H9 (cell line): ENCODE measurements around the gene ZNF678. TPM values are rescaled to one million over a fixed set of nuclear protein-coding genes. Genes with fewer than 3 reads are reported as not detected.

Experiments used
- DNase-seq: peaks from one replicate; pipeline ENCODE4 v3.0.0-alpha.2; 2017
- H2AFZ ChIP-seq: one replicate; pipeline ENCODE4 v1.6.1; 2013; ENCODE audit warnings: mild to moderate bottlenecking, low read length, control low read depth, moderate library complexity
- H2AK5ac ChIP-seq: 2 replicates; pipeline ENCODE4 v1.6.1; 2013; ENCODE audit warnings: low read length, control low read depth, mixed read lengths; ENCODE audit not compliant: insufficient read length
- H2BK120ac ChIP-seq: one replicate; pipeline ENCODE4 v1.6.1; 2013; ENCODE audit warnings: low read depth, mild to moderate bottlenecking, low read length, control low read depth, inconsistent platforms; ENCODE audit not compliant: poor library complexity, severe bottlenecking
- H2BK12ac ChIP-seq: 2 replicates; pipeline ENCODE4 v1.6.1; 2013; ENCODE audit warnings: low read length, control low read depth, mixed read lengths, low read depth; ENCODE audit not compliant: insufficient read length
- H2BK15ac ChIP-seq: 2 replicates; pipeline ENCODE4 v1.6.1; 2013; ENCODE audit warnings: low read depth, low read length, control low read depth
- H2BK20ac ChIP-seq: one replicate; pipeline ENCODE4 v1.6.1; 2013; ENCODE audit warnings: low read depth, mild to moderate bottlenecking, low read length, control low read depth, inconsistent platforms; ENCODE audit not compliant: poor library complexity, severe bottlenecking
- H2BK5ac ChIP-seq: 2 replicates; pipeline ENCODE4 v1.6.1; 2013; ENCODE audit warnings: low read length, control low read depth, mixed read lengths; ENCODE audit not compliant: insufficient read length
- H3K14ac ChIP-seq: 2 replicates; pipeline ENCODE4 v1.6.1; 2013; ENCODE audit warnings: low read length, control low read depth; ENCODE audit not compliant: insufficient read depth
- H3K18ac ChIP-seq: 2 replicates; pipeline ENCODE4 v1.6.1; 2013; ENCODE audit warnings: low read depth, mild to moderate bottlenecking, mixed read lengths, low read length, control low read depth; ENCODE audit not compliant: insufficient read length
- H3K23ac ChIP-seq: 2 replicates; pipeline ENCODE4 v1.6.1; 2013; ENCODE audit warnings: low read length, control low read depth, mixed read lengths, low read depth; ENCODE audit not compliant: insufficient read length
- H3K23me2 ChIP-seq: 2 replicates; pipeline ENCODE4 v1.6.1; 2013; ENCODE audit warnings: low read depth, mild to moderate bottlenecking, mixed read lengths, low read length, control low read depth; ENCODE audit not compliant: insufficient read length, poor library complexity, severe bottlenecking
- H3K27ac ChIP-seq: 2 replicates; pipeline ENCODE4 v1.5.1; 2013; ENCODE audit warnings: low read length, control low read depth, mixed read lengths, low read depth; ENCODE audit not compliant: insufficient read length
- H3K27me3 ChIP-seq: 2 replicates; pipeline ENCODE4 v1.6.1; 2013; ENCODE audit warnings: low read length, control low read depth, inconsistent platforms; ENCODE audit not compliant: insufficient read depth
- H3K4ac ChIP-seq: 2 replicates; pipeline ENCODE4 v1.6.1; 2013; ENCODE audit warnings: low read depth, mild to moderate bottlenecking, control low read depth, inconsistent platforms, low read length, moderate library complexity
- H3K4me1 ChIP-seq: 2 replicates; pipeline ENCODE4 v1.6.1; 2013; ENCODE audit warnings: low read length, control low read depth, inconsistent platforms; ENCODE audit not compliant: insufficient read depth
- H3K4me2 ChIP-seq: 2 replicates; pipeline ENCODE4 v1.6.1; 2013; ENCODE audit warnings: low read length, control low read depth, mixed read lengths; ENCODE audit not compliant: insufficient read length, insufficient read depth
- H3K56ac ChIP-seq: 2 replicates; pipeline ENCODE4 v1.6.1; 2013; ENCODE audit warnings: low read depth, mild to moderate bottlenecking, mixed read lengths, low read length, control low read depth; ENCODE audit not compliant: insufficient read length
- H3K79me1 ChIP-seq: 2 replicates; pipeline ENCODE4 v1.6.1; 2013; ENCODE audit warnings: low read depth, mild to moderate bottlenecking, moderate library complexity, low read length, control low read depth, inconsistent platforms; ENCODE audit not compliant: insufficient read depth, poor library complexity, severe bottlenecking
- H3K79me2 ChIP-seq: 2 replicates; pipeline ENCODE4 v1.6.1; 2013; ENCODE audit warnings: low read length, control low read depth, inconsistent platforms; ENCODE audit not compliant: insufficient read depth
- H3K9ac ChIP-seq: 2 replicates; pipeline ENCODE4 v1.6.1; 2013; ENCODE audit warnings: low read length, control low read depth, mixed read lengths; ENCODE audit not compliant: insufficient read length; ENCODE audit errors: extremely low read depth
- H3K9me3 ChIP-seq: one replicate; pipeline ENCODE4 v1.6.1; 2013; ENCODE audit warnings: low read depth, low read length, inconsistent platforms; ENCODE audit not compliant: control insufficient read depth
- H3T11ph ChIP-seq: one replicate; pipeline ENCODE4 v1.6.1; 2013; ENCODE audit warnings: mild to moderate bottlenecking, low read length, control low read depth, inconsistent platforms
- H4K20me1 ChIP-seq: one replicate; pipeline ENCODE4 v1.6.1; 2013; ENCODE audit not compliant: control insufficient read depth, insufficient read length, insufficient read depth
- H4K5ac ChIP-seq: 2 replicates; pipeline ENCODE4 v1.6.1; 2013; ENCODE audit warnings: low read depth, mild to moderate bottlenecking, mixed read lengths, low read length, control low read depth; ENCODE audit not compliant: insufficient read length
- H4K8ac ChIP-seq: replicated peaks from 2 replicates; pipeline ENCODE4 v1.6.1; 2013; ENCODE audit warnings: low read length, control low read depth, mixed read lengths, low read depth; ENCODE audit not compliant: insufficient read length
- H4K91ac ChIP-seq: 2 replicates; pipeline ENCODE4 v1.6.1; 2013; ENCODE audit warnings: low read depth, mild to moderate bottlenecking, moderate library complexity, mixed read lengths, low read length, control low read depth; ENCODE audit not compliant: insufficient read length
- H3K27ac Mint-ChIP-seq, 3 experiments: 2 replicates in 2 of 3; 3 replicates in 1 of 3; pipeline ENCODE4 v1.8.0; 2020 to 2021; ENCODE audit warnings: mixed read lengths in 3 of 3, mild to moderate bottlenecking in 1 of 3, moderate library complexity in 1 of 3
- H3K27me3 Mint-ChIP-seq: 2 replicates; pipeline ENCODE4 v1.8.0; 2021; ENCODE audit warnings: low read depth, mild to moderate bottlenecking, moderate library complexity, mixed read lengths
- H3K36me3 Mint-ChIP-seq, 3 experiments: 2 replicates in 2 of 3; 3 replicates in 1 of 3; pipeline ENCODE4 v1.8.0; 2020 to 2021; ENCODE audit warnings: low read depth in 3 of 3, mixed read lengths in 3 of 3; ENCODE audit not compliant: insufficient read depth in 1 of 3
- H3K4me1 Mint-ChIP-seq, 2 experiments: 2 replicates each; pipeline ENCODE4 v1.8.0; 2020; ENCODE audit warnings: mixed read lengths in 2 of 2
- H3K4me3 Mint-ChIP-seq, 2 experiments: 2 replicates in 1 of 2; 3 replicates in 1 of 2; pipeline ENCODE4 v1.8.0; 2020 to 2021; ENCODE audit warnings: mild to moderate bottlenecking in 2 of 2, mixed read lengths in 2 of 2, moderate library complexity in 1 of 2
- H3K9me3 Mint-ChIP-seq, 2 experiments: 2 replicates in 1 of 2; 3 replicates in 1 of 2; pipeline ENCODE4 v1.8.0; 2020; ENCODE audit warnings: mild to moderate bottlenecking in 2 of 2, mixed read lengths in 2 of 2, moderate library complexity in 1 of 2
- CTCF ChIP-seq: fragments of 200-600 bp; sonication (generic); conservative IDR thresholded peaks from 3 replicates; pipeline ENCODE4 v1.8.0; 2021; ENCODE audit warnings: antibody characterized with exemption, mild to moderate bottlenecking
- WGBS: extraction: QIAGEN DNeasy Blood & Tissue Kit; methylation state at CpG from one replicate; pipeline ENCODE4 v1.1.7; 2013; ENCODE audit warnings: missing lambda C conversion rate, low lambda C conversion rate, mixed read lengths; ENCODE audit not compliant: insufficient read length; ENCODE audit errors: extremely low coverage; 5-methylcytosine and 5-hydroxymethylcytosine counted together
- total RNA-seq: library from RNA; stranded (reverse); gene quantifications from 2 replicates; pipeline ENCODE4 v1.2.1, GENCODE V29; 2021

ZNF678 gene
- total RNA-seq, 1 experiment from 2014 or later: 25.3 TPM

GRCh38 chr1:227666286-227666685 lies 102.9 kb downstream of the ZNF678 start:
- Histone ChIP-seq H3K79me2 (no peaks in the 10 kb centered on the region), H2BK5ac (no peak overlapping the region), H2AK5ac (no peak overlapping the region), H2AFZ (no peak overlapping the region), H3K56ac (no peak overlapping the region), H3K79me1 (no peaks in the 10 kb centered on the region), H3K9me3 (peaks cover 72% of the 10 kb centered on the region), H3K4me1 (no peaks in the 10 kb centered on the region), H4K91ac (no peak overlapping the region), H3K14ac (no peak overlapping the region), H3K27ac (no peak overlapping the region), H3K4ac (no peak overlapping the region), H2BK20ac (no peak overlapping the region), H3K18ac (no peak overlapping the region), H4K20me1 (no peaks in the 10 kb centered on the region), H4K8ac (no peak overlapping the region), H3T11ph (no peak overlapping the region), H3K23ac (no peak overlapping the region), H3K4me2 (no peak overlapping the region), H3K23me2 (no peaks in the 10 kb centered on the region), H2BK120ac (no peak overlapping the region), H4K5ac (no peak overlapping the region), H2BK12ac (no peak overlapping the region), H3K27me3 (no peaks in the 10 kb centered on the region), H2BK15ac (no peak overlapping the region), H3K9ac (no peak overlapping the region)
- H3K9me3 Mint-ChIP-seq: peaks cover 83 to 91% of the 10 kb centered on the region in 2 experiments
- no peak for DNase-seq
- peaks cover 29 to 54% (median 31%) of the 10 kb centered on the region in 3 experiments for H3K36me3 Mint-ChIP-seq
- H3K4me1 Mint-ChIP-seq: no peaks in the 10 kb centered on the region
- no peak overlapping the region for H3K4me3 Mint-ChIP-seq
- no CpG with 5 or more reads among the region's 2 CpGs for WGBS
- no peak for TF ChIP-seq CTCF
- H3K27me3 Mint-ChIP-seq: peaks cover 7% of the 10 kb centered on the region
- no peak overlapping the region for H3K27ac Mint-ChIP-seq
